ENCODE results near the gene CD46.
"Not testable (repeated sequence)": the region's sequence is repeated elsewhere in the genome, so short reads cannot be mapped to it uniquely, and the experiment has no call there.

CD46 gene

DNA sequence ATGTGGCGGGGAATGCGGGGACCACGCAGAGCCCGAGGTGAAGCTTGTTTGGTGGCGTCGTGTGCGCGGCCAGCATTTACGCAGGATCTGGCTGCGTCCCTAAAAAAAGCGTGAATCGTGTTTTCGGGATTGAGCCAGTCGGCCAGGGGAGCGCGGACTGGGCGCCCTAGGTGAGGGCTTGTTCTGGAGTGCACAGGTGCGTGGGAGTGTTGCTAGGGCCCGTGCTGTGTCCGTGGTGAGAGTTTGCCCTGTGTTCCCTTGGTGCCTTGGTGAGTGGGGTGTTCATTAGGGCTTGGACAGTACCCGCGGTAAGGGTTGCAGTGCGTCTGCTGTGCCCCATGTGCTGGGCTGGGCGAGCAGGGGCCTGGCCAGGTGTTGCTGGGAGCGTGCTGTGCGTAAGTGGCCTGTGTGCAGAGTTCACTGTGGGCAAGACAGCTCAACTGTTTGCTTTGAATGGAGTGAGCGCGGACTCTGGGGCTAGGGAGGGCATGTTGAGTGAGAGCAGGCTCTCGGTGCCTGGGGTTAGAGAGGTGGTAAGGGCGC is 673 bp downstream of the CD46 start:
- no peak for DNase-seq

DNA sequence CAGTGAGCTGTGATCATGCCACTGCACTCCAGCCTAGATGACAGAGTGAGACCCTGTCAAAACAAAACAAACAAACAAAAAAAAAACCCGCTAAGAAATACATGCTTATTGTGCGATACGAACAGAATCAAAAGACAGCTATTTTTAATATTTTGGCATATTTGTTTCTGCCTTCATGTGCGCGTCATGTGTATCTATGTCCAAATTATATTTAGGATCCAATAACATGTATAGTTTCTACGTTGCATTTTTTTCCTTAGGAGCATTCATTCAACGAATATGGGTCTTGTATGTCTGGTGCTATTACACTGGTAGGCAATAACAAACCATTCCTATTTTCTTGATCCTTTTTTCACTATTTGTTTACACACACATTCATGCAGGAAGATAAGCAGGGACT is 1.8 kb downstream of the CD46 start:
- DNase-seq = no peak

DNA sequence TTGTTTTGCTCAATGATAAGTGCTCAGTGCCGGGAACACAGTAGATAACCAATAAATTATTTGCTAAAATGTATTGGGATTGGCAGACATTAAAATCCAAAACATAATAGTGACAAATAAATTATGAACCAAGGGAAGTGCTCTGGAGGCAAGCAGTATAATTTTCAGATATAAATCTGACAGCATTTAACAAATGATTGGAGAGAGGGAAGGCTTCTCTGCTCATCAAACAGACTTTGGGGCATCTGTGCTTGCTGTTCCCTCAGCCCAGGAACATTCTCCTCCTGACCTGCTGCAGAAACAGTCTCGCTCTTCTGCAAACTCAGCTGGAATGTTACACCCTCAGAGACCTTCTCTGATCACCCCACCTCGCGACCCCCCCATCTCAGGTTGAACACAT is 2.2 kb downstream of the CD46 start:
- DNase-seq = no peak

DNA sequence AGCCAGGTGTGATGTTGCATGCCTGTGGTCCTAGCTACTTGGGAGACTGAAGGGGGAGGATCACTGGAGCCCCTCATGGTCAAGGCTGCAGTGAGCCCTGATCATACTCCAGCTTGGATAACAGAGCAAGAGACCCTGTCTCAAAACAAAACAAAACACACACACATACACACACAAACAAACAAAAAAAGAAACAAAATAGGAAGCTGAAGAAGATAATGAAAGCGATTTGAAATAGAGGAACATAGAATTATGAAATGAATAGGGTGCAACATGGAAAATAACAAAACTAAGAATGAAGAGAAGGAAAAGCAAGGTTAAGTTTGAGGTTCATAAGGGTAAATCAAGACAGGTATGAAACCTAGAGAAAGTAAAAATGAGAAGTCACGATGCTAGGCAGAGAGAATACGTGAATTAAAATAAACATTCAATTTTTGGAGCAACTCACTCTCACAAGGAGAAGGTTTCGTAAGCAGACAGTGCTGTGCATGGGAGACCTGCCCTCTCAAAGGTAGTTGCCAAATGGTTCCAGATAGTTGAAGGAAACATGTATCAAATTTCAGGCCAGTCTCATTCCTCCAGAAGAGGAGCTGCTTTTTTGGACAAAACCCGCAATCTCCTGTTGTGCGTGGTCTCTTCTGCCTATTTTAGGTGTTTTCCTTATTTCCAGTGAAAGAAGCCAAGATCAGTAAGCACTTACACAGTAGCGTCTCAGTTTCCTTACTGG is 3.3 kb downstream of the CD46 start:
- no peak for DNase-seq

DNA sequence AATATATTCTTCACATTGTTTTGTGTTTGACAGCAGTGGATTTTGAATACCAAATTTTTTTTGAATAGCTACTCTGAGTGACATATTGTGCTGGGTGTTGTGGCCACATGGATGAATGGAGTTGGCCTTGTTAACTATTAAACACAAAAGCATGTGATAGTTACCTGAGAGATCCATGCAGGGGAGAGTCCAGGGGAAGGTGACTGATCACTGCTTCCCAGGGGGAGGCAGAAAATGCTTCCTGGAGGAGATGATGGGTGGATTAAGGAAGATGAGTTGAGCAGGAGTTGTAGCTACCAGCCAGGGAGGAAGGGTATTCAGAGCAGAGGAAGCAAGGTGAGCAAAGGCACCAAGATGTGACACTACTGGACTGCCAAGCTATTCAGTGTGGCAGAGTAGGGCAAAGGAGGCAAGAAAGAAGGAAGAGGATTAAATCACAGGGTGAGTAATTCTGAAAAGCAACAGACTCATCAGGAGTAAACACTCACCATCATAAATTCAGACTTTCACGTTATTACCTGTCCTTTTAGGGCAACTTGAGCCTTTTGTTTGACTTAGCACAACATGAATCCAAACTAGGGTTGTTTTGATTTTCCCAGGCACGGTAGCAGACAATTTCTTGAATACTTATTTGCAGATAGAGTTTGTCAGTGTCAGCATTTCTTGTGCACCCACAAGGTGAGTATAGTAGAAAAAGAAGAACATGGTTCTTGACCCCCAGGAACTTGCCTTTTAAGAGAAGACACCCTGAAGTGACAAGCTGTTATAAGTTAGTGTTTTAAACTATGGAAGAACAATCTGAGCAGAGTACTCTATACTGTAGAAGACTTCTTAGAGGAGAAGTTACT is 4.2 kb downstream of the CD46 start:
- no peak for DNase-seq

DNA sequence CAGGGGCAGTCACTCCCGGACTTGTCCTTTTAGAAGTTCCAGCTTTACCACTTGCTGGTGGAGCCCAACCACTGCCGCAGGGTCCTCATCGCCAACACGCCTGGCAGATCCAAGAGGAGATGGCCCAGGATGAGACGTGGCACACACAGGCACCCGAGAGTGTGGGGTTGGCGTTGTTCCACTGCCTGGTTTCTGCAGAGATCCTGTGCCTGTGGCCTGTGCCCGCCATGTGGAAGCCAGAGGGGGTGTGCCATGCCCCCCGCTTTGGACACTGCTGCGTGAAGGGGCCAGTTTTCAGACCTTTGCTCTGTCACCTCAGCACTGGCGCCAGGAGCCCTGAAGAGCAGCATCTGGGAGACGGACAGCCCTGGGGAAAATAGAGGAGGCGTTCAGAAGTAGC is 10.8 kb downstream of the CD46 start:
- no peak for DNase-seq

DNA sequence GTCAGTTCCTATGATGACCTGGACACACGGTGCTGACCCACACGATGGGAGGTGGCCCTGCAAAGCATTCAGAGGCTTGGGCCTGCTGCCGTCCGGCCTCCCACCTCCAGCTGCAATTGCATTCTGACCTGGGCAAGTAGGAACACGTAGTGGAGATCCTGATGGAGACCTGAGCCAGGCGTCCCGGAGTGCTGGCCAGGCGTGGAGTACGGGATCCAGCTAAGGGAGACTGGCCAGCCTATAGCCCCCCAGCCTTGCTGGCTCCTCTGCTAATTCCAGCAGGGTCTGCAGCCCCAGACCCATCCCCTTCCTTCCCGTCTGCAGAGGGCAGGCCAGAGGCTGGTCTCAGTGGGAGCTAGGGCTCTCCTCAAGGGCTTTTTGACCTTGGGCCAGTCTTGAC is 11.2 kb downstream of the CD46 start:
- DNase-seq = no peak

DNA sequence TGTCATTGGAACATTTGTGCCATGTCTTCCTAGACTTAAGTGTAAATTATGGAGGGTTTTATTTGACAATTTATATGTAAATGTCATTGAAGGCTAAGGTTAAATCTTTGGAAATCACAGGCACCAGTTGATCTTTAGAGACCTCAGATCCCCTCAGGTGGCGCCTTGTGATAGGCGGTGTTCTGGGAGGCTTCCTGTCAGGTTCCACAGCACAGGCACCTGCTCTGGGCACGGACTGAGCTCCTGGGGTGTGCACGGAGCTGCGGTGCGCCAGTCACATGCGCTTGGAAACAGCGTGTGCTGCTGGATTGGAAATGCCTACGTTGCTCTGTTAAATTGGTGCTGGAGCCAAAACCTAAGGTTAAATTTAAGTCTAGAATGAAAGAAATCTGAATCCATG is 12.1 kb downstream of the CD46 start:
- no peak for DNase-seq

DNA sequence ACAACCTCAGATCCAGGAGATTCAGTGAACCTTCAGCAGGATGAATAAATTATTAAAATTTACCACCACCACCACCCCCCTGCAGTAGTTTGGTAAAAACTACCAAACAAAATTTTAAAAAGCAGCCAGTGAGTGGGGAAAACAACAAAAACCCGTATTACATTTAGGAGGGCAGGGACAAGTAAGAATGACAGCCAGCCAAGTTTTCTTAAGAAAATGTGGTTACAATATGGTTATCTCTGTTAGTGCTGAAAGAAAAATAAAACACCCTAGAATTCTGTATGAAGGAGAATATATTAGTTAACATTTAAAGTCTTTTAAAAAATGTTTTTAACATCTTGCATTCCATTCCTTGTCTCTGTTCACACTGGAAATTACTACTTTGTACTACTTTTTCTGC is 14.7 kb downstream of the CD46 start:
- DNase-seq = no peak

DNA sequence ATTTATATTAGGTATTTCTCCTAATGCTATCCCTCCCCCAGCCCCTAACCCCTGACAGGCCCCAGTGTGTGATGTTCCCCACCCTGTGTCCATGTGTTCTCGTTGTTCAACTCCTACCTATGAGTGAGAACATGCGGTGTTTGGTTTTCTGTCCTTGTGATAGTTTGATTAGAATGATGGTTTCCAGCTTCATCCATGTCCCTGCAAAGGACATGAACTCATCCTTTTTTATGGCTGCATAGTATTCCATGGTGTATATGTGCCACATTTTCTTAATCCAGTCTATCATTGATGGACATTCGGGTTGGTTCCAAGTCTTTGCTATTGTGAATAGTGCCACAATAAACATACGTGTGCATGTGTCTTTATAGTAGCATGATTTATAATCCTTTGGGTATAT is 18.7 kb downstream of the CD46 start:
- not testable (repeated sequence) for DNase-seq

DNA sequence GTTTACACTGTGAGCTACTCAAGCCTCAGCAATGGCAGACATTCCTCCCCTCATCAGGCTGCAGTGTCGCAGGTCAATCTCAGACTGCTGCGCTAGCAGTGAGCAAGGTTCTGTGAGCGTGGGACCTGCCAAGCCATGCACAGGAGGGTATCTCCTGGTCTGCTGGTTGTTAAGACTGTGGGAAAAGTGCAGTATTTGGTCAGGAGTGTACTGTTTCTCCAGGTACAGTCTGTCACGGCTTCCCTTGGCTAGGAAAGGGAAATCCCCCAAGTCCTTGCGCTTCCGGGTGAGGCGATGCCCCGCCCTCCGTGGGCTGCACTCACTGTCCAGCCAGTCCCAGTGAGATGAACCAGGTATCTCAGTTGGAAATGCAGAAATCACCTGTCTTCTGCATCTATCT is 24.2 kb downstream of the CD46 start:
- DNase-seq = not testable (repeated sequence)

DNA sequence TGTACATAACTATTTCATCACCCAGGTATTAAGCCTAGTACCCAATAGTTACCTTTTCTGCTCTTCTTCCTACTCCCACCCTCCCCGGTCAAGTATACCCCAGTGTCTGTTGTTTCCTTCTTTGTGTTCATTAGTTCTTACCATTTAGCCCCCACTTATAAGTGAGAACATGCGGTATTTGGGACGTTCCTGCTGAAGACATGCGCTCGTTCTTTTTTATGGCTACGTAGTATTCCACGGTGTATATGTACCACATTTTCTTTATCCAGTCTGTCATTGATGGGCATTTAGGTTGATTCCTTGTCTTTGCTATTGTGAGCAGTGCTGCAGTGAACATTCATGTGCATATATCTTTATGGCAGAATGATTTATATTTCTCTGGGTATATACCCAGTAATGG is 25.6 kb downstream of the CD46 start:
- not testable (repeated sequence) for DNase-seq

DNA sequence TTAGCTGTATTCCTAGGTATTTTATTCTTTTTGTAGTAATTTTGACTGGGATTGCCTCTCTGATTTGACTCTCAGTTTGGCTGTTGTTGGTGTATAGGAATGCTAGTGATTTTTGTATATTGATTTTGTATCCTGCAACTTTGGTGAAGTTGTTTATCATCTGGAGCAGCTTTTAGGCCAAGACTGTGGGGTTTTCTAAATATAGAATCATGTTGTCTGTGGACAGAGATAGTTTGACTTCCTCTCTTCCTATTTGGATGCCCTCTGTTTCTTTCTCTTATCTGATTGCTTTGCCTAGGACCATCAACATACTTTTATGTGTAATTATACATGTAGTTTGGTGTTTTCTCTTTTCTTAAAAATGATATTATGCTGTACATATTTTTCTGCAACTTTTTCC is 27.2 kb downstream of the CD46 start:
- no peak for DNase-seq

DNA sequence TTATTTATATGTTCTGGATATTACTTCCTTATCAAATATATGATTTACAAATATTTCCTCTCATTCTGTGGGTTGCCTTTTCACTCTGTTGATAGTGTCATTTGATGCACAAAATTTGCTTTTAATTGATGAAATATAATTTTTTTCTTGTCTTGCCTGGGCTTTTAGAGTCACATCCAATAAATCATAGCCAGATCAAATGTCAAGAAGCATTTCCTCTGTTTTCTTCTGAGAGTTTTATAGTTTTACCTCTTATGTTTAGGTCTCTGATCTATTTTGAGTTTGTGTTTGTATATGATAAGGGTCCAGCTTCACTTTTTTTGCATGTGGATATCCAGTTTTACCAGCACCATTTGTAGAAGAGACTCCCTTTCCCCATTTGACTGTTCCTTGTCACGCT is 29.5 kb downstream of the CD46 start:
- no peak for DNase-seq

DNA sequence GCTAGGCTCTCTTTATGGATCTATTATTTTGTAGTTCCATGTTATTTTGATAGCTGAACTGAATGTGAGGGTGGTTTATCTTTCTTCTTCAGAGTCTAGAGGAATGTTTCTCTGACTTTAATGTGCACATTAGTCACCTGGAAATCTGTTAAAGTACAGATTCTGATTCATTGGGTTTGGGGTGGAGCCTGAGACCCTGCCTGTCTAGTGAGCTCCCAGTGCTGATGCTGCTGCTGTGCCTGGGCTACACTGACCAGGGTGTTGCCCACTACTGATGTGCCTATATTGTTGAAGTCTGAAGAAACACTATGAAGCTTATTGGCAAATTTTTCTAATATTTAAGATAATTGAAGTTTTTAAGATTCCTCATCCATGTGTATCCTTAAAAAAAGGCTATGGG is 35.9 kb downstream of the CD46 start:
- DNase-seq = no peak

DNA sequence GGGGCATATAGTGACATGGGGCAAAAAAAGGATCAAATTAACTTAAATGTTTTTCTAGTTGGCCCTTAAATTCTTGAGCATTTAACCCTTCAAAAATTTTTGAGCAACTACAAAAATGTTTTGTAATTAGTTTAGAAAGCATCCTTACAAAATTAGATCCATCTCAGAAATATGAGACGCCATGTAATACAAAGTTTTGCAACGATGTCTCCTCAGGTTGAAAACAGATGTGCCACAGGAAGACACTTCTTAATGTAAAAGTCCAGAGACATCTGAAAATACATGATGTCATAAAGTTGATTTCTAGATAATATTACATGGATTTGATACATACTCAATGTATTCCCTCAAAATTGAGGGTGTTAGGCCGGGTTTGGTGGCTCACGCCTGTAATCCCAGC is 37.5 kb downstream of the CD46 start:
- DNase-seq = no peak

DNA sequence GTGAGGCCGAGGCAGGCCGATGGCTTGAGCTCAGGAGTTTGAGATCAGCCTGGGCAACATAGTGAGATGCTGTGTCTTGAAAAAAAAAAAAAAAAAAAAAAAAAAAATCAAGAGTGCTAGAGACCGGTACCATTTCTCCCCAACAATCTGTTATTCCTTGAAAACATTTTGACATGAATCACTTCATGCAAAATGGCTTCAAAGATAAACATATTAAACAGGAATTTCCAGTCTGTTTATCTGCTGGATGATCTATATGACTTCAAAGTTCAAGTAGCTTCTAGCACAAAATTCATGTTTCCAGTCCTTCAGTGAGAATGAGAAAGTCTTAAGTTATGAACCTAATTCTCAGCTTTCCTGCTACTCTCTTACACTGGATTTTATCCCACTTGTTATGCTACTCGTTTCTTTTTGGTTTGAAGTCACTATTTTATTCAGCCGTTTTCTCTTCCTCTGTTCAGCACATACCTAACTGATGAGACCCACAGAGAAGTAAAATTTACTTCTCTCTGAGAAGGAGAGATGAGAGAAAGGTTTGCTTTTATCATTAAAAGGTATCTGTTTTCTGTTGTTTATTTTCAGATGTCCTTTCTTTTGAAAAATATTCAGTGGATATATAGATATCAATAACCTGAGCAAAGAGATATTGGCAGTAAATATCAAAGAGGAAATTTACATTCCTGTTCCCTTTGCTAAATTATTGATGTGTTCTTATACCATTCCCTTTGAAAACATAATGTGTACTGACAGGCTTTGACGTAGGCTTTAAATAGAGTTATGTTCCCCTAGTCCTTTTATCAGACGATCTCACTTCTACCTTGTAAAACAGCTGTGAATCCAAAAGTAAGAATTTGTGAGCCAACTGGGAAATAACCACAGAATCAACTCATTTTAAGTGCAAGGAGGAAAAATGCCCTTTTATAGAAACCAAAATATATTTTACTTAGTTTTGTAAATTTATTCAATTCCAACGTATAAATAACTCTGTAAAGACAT is 38.2 kb downstream of the CD46 start:
- no peak for DNase-seq

DNA sequence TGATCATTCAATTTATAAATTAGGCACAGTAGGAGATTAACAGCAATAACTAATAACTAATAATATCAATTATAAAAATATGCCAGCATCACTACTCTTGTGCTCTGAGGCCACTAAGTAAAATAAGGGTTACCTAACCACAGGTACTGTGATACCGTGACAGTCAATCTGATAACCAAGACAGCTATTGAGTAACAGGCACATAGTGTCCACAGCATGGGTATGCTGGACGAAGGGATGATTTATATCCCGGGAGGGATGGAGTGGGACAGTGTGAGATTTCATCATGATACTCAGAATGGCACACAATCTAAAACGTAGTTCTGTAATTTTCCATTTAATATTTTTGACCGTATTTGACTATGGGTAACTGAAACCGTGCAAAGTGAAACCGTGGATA is 39.4 kb downstream of the CD46 start:
- no peak for DNase-seq

DNA sequence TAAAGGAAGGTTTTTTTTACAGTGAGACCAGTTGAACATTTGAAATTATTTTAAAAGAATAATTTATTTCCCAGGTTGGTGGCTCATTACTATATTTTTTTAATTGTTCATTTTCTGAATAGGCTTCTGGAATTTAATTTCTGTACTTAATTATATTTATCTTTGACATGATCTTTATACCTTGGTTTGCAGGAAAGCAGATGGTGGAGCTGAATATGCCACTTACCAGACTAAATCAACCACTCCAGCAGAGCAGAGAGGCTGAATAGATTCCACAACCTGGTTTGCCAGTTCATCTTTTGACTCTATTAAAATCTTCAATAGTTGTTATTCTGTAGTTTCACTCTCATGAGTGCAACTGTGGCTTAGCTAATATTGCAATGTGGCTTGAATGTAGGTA is 41.5 kb downstream of the CD46 start:
- DNase-seq = no peak

DNA sequence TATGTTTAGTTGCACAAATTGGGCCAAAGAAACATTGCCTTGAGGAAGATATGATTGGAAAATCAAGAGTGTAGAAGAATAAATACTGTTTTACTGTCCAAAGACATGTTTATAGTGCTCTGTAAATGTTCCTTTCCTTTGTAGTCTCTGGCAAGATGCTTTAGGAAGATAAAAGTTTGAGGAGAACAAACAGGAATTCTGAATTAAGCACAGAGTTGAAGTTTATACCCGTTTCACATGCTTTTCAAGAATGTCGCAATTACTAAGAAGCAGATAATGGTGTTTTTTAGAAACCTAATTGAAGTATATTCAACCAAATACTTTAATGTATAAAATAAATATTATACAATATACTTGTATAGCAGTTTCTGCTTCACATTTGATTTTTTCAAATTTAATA is 43.0 kb downstream of the CD46 start:
- DNase-seq = no peak

DNA sequence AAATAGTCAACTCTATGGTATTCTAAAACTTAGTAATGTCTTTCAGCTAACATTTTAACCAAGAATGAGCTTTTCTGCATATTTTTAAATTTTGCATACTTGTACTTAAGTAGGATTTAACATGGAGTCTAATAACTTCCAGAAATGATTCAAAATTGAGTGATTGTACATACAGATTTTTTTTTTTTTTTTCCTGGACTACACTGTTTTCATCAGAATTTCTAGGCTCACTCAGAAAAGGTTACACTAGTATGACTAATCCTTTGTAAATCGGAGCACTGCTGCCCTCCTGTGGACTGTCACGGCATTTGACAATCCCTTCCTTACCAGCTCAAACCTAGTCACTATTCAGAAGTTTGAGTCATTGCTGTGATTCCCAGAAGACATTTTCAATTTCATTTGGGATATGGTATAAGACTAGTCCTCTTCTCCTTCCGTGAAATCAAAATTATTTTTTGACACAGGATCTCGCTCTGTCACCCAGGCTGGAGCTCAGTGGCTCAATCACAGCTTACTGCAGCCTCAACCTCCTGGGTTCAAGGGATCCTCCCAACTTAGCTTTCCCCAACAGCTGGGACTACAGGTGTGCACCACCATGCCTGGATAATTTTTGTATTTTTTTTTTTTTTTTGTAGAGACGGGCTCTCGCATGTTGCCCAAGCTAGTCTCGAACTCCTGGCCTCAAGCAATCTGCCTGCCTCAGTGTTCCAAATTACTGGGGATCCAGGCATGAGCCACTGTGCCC is 45.5 kb downstream of the CD46 start:
- peak; percentile 87 for DNase-seq

DNA sequence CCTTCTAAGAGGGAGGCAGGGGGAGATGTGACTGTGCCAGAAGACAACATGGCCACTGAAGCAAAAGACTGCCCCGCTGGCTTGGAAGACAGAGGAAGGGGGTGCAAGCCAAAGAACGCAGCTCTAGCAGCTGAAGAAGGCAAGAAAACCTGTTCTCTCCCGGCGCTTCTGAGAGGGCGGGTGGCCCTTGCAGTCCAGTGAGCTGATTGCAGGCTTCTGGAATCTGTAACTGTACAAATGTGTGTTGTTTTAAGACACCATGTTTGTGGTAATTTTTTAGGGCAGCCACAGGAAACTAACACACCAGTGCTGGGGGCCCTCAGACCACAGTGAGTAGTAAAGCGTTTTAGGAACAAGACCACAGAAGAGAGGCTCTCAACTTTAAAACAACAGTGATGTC is 47.0 kb downstream of the CD46 start:
- DNase-seq = no peak

Data from midbrain (tissue), 1 donor.